HG03135 (cell line): ENCODE results near the gene PSG11.
"Not testable (repeated sequence)": the region's sequence is repeated elsewhere in the genome, so short reads cannot be mapped to it uniquely, and the experiment has no call there.

ENCODE experiments used
- ATAC-seq: cut with Tn5 transposase; IDR thresholded peaks from one replicate; pipeline ENCODE4 v1.9.1; 2021; ENCODE audit warnings: mild to moderate bottlenecking, moderate library complexity; ENCODE audit not compliant: unreplicated experiment

The PSG11 gene

DNA sequence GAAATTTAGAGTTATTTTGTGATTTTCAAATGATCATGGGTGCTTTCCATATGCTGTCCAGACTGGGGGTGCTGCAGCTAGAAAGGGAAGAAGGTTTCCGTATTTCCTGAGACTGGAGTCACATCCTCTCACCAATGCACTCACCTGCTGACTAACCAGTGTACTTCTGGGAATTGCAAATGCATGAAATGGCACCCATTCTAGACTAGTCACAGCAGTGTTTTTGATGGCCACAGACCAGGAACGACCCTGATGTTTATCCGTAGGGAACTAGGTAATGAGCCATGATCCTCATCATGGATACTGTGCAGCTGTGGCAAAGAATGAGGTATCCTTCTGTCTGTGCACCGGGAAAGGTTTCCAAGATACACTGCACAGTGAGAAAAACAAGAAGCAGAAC lies 37.1 kb downstream of the PSG11 start:
- not testable (repeated sequence) for ATAC-seq

DNA sequence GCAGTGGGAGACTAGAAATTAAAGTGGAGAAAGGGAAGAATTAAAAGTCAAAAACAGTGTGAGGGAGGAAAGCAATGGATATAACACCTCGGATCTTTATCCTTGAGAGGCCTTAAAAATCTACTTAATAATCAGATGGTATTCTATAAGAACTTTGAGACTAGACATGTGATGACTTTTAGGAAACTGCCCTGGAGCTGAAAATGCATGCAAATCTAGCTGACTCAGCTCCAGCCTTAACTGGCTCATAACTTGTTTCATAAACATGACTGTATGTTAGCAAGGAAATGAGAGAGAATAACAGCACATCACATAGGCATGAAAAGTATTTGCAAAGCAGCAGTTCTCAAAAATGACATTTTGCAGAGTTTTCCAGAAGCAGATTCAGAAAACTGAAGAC lies 38.1 kb downstream of the PSG11 start:
- ATAC-seq = not testable (repeated sequence)

DNA sequence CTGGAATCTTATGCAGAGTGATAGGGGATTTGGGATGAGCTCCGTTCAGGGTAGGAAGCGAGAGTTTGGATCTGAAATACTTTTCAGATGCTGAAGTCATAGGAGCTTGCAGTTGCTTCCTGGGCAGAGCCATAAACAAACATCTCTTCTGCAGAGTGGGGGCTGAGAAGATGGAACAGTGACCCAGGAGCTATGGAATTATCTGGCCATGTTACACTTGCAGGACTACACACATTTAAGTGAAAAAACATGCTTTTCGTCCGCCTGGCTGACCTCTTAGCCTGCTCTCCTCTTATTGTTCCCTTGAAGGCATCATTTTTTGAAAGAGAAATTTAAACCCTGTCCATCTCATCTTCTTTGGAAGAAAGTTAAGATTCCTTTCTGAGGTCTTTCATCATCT lies 40.7 kb downstream of the PSG11 start:
- ATAC-seq = no peak

DNA sequence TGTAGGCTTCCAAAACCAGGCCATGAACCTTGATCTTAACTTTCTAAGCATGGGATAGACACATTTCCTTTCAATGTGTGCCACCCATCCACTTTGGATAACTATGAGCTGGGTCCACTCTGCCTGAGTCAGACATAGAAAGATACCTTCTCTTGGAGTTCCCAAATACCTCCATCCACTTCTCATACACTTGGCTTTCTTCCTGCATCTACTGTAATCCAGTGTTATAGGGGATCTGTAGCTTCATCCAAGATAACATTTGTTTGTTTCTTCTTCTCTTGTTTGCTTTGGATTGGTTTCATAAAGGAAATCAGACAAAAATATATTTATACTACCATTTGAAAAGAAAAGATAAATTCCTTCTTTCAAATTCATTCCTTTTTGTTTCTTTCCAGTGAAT lies 44.2 kb downstream of the PSG11 start:
- ATAC-seq = not testable (repeated sequence)

DNA sequence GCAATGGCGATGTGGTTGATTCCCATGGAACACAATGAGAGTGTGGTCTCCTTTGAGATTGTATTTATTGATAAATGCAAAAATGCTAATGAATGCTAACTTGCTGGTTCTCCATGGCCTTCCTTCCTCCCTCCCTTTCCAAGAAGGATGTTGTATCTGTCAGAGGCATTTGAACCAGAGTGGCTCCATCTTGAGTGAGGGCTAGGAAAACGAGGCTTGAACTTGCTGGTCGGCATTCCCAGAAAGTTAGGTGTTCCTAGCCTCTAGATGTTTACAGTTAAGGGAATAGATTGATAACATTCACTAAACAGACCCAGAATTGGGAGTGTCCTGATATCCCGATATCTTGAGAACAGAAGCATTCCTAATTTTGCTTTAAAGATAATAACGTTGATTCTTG lies 54.8 kb downstream of the PSG11 start:
- not testable (repeated sequence) for ATAC-seq

DNA sequence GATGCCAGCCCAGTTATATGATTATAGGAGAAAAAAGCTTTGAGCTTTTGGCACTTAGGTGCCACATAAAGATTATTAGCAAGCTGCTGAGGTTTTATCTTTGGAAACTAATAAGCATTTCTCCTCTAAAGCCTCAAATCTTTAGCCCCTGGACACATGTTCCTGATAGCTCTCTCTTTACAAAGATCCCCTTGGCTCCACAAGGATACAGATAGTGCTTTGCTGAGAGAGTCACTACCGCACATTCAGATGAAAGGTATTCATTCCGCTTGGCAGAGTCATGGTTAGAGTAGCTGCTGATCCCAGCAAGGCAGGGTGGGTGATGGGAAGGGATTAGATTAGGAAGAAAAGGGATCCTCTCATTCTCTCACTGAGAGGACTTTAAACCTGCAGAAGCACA lies 61.1 kb downstream of the PSG11 start:
- no peak for ATAC-seq

DNA sequence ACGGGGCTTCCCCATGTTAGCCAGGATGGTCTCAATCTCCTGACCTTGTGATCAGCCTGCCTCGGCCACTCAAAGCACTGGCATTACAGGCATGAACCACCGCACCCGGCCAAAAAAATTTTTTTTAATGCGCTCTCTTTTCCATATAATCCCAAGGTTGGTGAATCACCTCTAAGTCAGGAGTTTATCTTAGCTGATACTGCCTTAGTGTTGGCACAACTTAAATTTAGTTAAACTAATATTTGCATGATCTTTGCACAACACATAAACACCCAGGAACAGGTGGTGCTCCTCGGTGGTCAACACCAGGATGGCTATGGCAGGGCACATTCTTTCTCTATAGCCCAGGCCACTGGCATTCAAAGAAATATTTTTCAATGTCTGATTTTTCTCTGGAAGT lies 65.2 kb downstream of the PSG11 start:
- no peak for ATAC-seq
